GM12891 (cell line): ENCODE measurements around the gene ALAS2.

Source experiments
- POLR2A ChIP-seq: IDR thresholded peaks from 2 replicates; pipeline ENCODE4 v1.6.1; 2011; ENCODE audit warnings: low read depth, low read length, control low read depth
- POLR2AphosphoS5 ChIP-seq: IDR thresholded peaks from 2 replicates; pipeline ENCODE4 v1.6.1; 2011; ENCODE audit warnings: low read depth, low read length, control low read depth
- POU2F2 ChIP-seq: IDR thresholded peaks from 2 replicates; pipeline ENCODE4 v1.6.1; 2011; ENCODE audit warnings: low read depth, mild to moderate bottlenecking, control low read depth, low read length, moderate library complexity
- SPI1 ChIP-seq: IDR thresholded peaks from 2 replicates; pipeline ENCODE4 v1.6.1; 2011; ENCODE audit warnings: low read depth, low read length, control low read depth
- TAF1 ChIP-seq: IDR thresholded peaks from 2 replicates; pipeline ENCODE4 v1.6.1; 2011; ENCODE audit warnings: low read depth, low read length, control low read depth

DNA sequence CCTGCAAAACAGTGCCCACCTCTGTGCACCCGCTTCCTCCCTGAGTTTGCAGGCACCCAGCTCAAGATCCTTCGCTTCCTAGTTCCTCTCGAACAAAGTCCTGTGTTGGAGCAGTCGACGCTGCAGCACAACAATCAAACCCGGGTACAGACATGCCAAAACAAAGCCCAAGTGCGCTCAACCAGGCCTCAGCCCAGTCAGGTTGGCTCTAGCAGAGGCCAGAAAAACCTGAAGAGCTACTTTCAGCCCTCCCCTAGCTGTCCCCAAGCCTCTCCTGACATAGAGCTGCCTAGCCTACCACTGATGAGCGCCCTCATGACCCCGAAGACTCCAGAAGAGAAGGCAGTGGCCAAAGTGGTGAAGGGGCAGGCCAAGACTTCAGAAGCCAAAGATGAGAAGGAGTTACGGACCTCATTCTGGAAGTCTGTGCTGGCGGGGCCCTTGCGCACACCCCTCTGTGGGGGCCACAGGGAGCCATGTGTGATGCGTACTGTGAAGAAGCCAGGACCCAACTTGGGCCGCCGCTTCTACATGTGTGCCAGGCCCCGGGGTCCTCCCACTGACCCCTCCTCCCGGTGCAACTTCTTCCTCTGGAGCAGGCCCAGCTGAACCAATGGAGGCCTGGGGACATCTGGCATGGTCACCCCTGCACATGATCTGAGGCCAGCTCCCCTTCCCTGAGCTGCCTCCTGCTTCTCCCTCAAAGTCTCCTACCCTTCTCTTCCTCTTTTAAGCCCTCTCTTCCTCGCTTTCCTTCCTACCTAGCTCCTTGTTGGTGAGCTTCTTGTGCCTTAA lies 23.8 kb downstream of the ALAS2 start:
- TF ChIP-seq POLR2AphosphoS5 = no peak
- TF ChIP-seq POLR2A = no peak
- TF ChIP-seq TAF1 = no peak
- TF ChIP-seq POU2F2 = no peak
- TF ChIP-seq SPI1 = no peak
